Muscle of leg (tissue), 16 donors: Measurements from ENCODE around the gene MKNK1. TPM values are rescaled to one million over a fixed set of nuclear protein-coding genes. Genes with fewer than 3 reads are reported as not detected.
"Not testable (repeated sequence)": the region's sequence is repeated elsewhere in the genome, so short reads cannot be mapped to it uniquely, and the experiment has no call there.

Source experiments
- DNase-seq: peaks from one replicate; pipeline ENCODE4 v3.0.0; 2013
- H3K27ac ChIP-seq: one replicate; pipeline ENCODE4 v1.5.1; 2013; ENCODE audit warnings: mild to moderate bottlenecking, low read length, control low read depth
- H3K27me3 ChIP-seq: one replicate; pipeline ENCODE4 v1.6.1; 2013; ENCODE audit warnings: low read length; ENCODE audit not compliant: control insufficient read depth, insufficient read depth
- H3K36me3 ChIP-seq: one replicate; pipeline ENCODE4 v1.6.1; 2013; ENCODE audit warnings: low read length; ENCODE audit not compliant: control insufficient read depth, insufficient read depth
- H3K4me1 ChIP-seq: one replicate; pipeline ENCODE4 v1.6.1; 2013; ENCODE audit warnings: low read length; ENCODE audit not compliant: control insufficient read depth, insufficient read depth
- H3K4me3 ChIP-seq: one replicate; pipeline ENCODE4 v1.5.1; 2013; ENCODE audit warnings: low read length, control low read depth
- H3K9me3 ChIP-seq: replicated peaks from 2 replicates; pipeline ENCODE4 v1.6.1; 2013; ENCODE audit warnings: low read depth, low read length; ENCODE audit not compliant: control insufficient read depth
- WGBS: methylation state at CpG from one replicate; pipeline ENCODE4 v1.1.5; 2013; ENCODE audit warnings: missing lambda C conversion rate; ENCODE audit not compliant: insufficient coverage; 5-methylcytosine and 5-hydroxymethylcytosine counted together
- long read RNA-seq, 11 donors: transcript quantifications; one replicate each; lab custom pipeline, GENCODE V29; 2026
- polyA plus RNA-seq, 8 donors: library from polyadenylated mRNA; unstranded; fragments of 120-200 nt; gene quantifications; one replicate each; pipeline versions ENCODE4 v1.2.1 to v1.2.3, GENCODE V29; 2013; ENCODE audit warnings: inconsistent platforms in 1 of 8, low replicate concordance in 1 of 8; ENCODE audit not compliant: insufficient read length in 8 of 8, insufficient read depth in 1 of 8
- total RNA-seq: library from RNA; stranded (reverse); fragments of 120-200 nt; gene quantifications from one replicate; pipeline ENCODE4 v1.2.4, GENCODE V29; 2013

Gene MKNK1
- total RNA-seq = 19.3 TPM
- polyA plus RNA-seq = 10 to 100 TPM; 19.9 to 32.5 (median 28.8) TPM
- long read RNA-seq, donor 1 = 0 reads
- long read RNA-seq, donor 2 = 0 reads
- long read RNA-seq, donor 3 = 0 reads
- long read RNA-seq, donor 4 = 0 reads
- long read RNA-seq, donor 5, partial matches to known transcripts = 0 of 3 reads
- long read RNA-seq, donor 5, other reads (novel, unspliced or antisense) = 0 of 3 reads
- long read RNA-seq, donor 6, partial matches to known transcripts = 0 of 2 reads
- long read RNA-seq, donor 6, other reads (novel, unspliced or antisense) = 0 of 2 reads
- long read RNA-seq, donor 7 = 0 reads
- long read RNA-seq, donor 8, partial matches to known transcripts = 0 of 2 reads
- long read RNA-seq, donor 8, other reads (novel, unspliced or antisense) = 0 of 2 reads
- long read RNA-seq, donor 9, partial matches to known transcripts = 0 of 1 reads
- long read RNA-seq, donor 9, other reads (novel, unspliced or antisense) = 0 of 1 reads
- long read RNA-seq, donor 10, partial matches to known transcripts = 0 of 1 reads
- long read RNA-seq, donor 10, other reads (novel, unspliced or antisense) = 0 of 1 reads
- long read RNA-seq, donor 11, partial matches to known transcripts = 0 of 1 reads
- long read RNA-seq, donor 11, other reads (novel, unspliced or antisense) = 0 of 1 reads

DNA sequence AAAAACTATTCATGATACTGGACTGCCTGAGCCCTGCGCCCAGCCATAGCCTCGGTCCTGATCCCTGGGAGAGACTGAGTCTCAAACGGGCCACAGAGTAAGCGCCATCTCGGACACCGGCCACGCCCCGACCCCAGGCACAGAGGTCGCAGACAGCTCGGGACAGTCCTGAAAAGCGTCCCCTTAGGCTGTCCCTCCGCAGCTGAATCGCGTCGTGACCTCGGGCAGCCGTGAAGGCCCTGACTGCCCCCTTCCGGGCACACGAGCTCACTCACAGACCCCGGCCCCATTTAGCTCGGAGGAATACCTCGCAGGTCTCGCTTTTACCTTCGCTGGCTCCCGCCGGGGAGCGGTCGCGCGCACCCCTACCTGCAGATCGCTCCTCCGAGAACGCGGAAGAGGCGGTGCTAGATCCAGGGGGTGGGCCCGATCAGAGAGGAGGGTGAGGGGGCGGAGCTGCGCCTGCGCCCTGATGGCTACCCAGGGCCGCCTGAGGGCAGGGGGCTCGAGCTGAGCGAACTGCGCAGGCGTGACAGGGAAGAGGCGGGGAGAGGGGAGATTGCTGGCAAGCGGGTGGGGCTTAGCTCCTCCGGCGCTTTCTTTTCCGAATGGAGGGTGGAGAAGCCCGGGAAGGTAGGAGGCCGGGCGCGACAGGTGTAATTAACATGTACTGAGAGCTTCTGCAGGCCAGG is at the start of gene MKNK1:
MKNK1 (minus strand) TSS at position 411 of the 692 bp plus-strand sequence. CDS start 20,941 bp downstream, outside the sequence.
- peak; percentile 98 for DNase-seq
- H3K9me3 ChIP-seq = no peaks in the 10 kb centered on the region
- WGBS = 0% methylated on average over 48 of the region's 53 CpGs
- H3K36me3 ChIP-seq = peaks cover 19% of the 10 kb centered on the region
- H3K27ac ChIP-seq = peak within 1 kb of the TSS; percentile 59
- no peaks in the 10 kb centered on the region for H3K27me3 ChIP-seq
- peaks cover 36% of the 10 kb centered on the region for H3K4me1 ChIP-seq
- H3K4me3 ChIP-seq = peak within 1 kb of the TSS; percentile 68

DNA sequence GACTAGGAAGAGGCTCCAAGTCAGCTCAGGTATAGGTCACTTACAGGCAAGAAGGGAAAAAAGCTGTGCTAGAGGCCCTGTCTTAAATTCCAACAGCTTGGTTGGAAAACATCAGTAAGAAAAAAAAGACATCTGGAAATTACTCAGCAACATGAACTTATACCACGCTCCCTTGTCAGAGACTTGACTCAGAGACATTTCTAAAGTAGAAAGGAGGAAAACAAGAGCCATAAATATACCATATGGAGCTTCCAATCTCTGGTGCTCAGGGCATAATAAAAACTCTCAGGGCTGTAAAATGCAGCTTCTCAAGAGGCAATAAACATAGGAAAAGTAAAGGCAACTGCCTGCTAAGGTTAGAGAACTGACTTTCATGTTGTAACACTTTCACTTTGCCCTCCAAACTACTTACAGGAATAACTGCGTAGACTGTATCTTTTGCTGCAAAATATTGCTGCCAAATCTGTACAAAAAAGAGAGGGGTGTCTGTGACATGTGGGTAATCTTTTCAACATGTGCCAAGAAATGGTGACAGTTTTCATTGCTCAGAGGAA is 49.4 kb upstream of the MKNK1 start:
- Histone ChIP-seq H3K9me3 (peaks cover 16% of the 10 kb centered on the region), H3K27ac (no peak overlapping the region), H3K4me3 (no peak overlapping the region), H3K27me3 (no peaks in the 10 kb centered on the region), H3K36me3 (peaks cover 41% of the 10 kb centered on the region), H3K4me1 (no peaks in the 10 kb centered on the region)
- WGBS = no CpG with 5 or more reads among the region's 2 CpGs
- no peak for DNase-seq

DNA sequence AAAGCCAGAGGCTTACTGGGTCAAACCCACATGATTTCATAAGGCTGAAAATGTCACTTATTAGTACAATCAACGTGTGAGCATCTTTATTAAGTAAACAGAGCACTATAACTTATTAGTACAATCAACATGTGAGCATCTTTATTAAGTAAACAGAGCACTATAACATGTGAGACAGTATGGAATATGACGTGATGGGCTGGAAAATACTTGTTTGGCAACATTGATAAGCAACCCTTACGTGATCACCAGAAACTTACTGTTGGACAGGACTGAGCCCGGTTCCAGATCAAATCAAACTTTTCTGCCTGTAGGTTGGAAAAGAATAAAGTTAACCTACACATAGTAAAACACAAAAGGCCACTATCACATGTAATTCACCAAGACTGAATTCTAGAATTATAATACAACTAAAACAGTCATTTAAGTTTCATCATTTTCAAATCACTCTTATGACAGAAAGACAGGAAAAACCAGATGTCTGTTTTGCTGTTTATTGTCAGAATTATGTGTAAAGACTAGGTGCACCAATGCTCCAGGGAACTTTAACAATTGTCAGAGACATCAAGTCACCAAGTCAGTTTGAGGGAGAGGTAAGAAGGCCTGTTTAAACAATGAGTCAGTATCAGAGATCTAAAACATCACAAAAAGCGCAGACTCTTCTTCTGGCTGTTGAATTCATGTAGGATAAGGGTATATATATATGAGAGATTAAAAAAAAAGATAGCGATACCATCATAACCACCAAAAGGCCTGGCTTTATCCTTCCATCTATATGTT is 48.4 kb upstream of the MKNK1 start:
- H3K27ac ChIP-seq = no peak overlapping the region
- peaks cover 16% of the 10 kb centered on the region for H3K9me3 ChIP-seq
- no peaks in the 10 kb centered on the region for H3K4me1 ChIP-seq
- H3K4me3 ChIP-seq = no peak overlapping the region
- peaks cover 37% of the 10 kb centered on the region for H3K36me3 ChIP-seq
- WGBS = no CpG with 5 or more reads among the region's 6 CpGs
- H3K27me3 ChIP-seq = no peaks in the 10 kb centered on the region
- DNase-seq = no peak

DNA sequence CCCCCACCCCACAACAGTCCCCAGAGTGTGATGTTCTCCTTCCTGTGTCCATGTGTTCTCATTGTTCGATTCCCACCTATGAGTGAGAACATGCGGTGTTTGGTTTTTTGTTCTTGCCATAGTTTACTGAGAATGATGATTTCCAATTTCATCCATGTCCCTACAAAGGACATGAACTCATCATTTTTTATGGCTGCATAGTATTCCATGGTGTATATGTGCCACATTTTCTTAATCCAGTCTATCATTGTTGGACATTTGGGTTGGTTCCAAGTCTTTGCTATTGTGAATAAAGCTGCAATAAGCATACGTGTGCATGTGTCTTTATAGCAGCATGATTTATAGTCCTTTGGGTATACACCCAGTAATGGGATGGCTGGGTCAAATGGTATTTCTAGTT is 47.1 kb upstream of the MKNK1 start:
- peaks cover 38% of the 10 kb centered on the region for H3K36me3 ChIP-seq
- H3K27ac ChIP-seq, H3K4me3 ChIP-seq, DNase-seq, H3K4me1 ChIP-seq, H3K27me3 ChIP-seq: not testable (repeated sequence)
- no CpG with 5 or more reads among the region's 3 CpGs for WGBS
- peaks cover 16% of the 10 kb centered on the region for H3K9me3 ChIP-seq

DNA sequence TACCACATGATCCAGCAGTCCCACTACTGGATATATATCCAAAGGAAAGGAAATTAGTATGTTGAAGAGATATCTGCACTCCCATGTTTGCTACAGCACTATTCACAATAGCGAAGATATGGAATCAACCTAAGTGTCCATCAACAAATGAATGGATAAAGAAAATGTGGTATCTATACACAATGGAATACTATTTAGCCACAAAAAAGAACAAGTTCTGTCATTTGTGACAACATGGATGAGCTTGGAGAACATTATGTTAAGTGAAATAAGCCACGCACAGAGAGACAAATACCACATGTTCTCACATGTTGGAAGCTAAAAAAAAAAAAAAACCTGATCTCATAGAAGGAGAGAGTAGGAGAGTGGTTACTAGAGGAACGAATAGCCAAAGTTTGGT is 46.4 kb upstream of the MKNK1 start:
- peaks cover 34% of the 10 kb centered on the region for H3K36me3 ChIP-seq
- peaks cover 16% of the 10 kb centered on the region for H3K9me3 ChIP-seq
- no peak for DNase-seq
- H3K27ac ChIP-seq = no peak overlapping the region
- H3K4me3 ChIP-seq = no peak overlapping the region
- H3K4me1 ChIP-seq = no peaks in the 10 kb centered on the region
- no peaks in the 10 kb centered on the region for H3K27me3 ChIP-seq
- WGBS = no CpG with 5 or more reads among the region's 3 CpGs

DNA sequence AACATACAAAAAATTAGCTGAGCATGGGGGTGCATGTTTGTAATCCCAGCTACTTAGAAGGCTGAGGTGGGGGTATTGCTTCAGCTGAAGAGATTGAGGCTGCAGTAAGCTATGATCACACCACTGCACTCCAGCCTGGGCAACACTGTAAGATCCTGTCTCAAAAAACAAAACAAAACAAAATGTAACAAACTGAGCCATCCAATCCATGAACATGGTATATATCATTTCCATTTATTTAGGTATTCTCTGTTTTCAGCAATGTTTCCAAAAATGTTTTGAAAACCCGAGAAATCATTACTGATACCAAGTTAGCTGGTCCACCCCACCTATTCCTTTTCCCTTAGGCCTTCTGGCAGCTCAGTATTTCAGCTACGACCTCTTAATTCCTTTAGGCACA is 45.7 kb upstream of the MKNK1 start:
- Histone ChIP-seq H3K27me3 (no peaks in the 10 kb centered on the region), H3K27ac (no peak overlapping the region), H3K4me1 (no peaks in the 10 kb centered on the region), H3K4me3 (no peak overlapping the region), H3K36me3 (peaks cover 32% of the 10 kb centered on the region), H3K9me3 (peaks cover 16% of the 10 kb centered on the region)
- DNase-seq = no peak
- 100% methylated on average over 1 of the region's 2 CpGs for WGBS

DNA sequence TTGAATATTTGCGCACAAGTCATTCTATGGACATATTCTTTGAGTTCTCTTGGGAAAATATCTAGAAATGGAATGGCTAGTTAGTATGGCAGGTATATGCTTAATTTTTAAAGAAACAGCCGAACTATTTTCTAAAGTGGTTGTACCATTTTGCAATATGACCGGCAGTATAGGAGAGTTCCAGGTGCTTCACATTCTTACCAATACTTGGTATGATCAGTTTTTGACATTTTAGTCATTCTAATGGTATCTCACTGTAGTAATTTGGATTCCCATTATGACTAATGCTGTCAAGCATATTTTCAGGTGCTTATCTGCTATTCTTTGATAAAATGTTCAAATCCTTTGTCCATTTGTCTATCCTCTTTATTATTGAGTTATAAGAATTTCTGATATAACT is 43.5 kb upstream of the MKNK1 start:
- peaks cover 28% of the 10 kb centered on the region for H3K36me3 ChIP-seq
- 80% methylated on average over 1 of the region's 3 CpGs for WGBS
- H3K27ac ChIP-seq = no peak overlapping the region
- no peak for DNase-seq
- H3K4me1 ChIP-seq = no peaks in the 10 kb centered on the region
- H3K27me3 ChIP-seq = no peaks in the 10 kb centered on the region
- H3K9me3 ChIP-seq = peaks cover 16% of the 10 kb centered on the region
- no peak overlapping the region for H3K4me3 ChIP-seq

DNA sequence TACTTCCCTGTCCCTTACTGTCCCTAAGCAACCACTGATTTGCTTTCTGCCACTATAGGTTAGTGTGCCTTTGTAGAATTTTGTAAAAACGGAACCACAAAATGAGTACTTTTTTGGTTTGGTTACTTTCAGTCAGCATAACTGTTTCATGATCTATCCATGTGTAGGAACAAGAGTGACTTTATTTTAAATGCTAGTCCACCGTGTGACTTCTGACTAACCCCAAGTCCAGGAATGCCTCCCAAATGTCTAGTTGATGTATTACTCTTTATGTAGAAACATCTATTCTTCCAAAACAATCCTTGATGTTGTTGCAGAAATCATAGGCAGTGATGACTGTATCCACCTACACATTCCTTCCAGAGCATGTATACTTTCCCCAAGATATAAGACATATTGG is 42.8 kb upstream of the MKNK1 start:
- Histone ChIP-seq H3K4me1 (no peaks in the 10 kb centered on the region), H3K36me3 (peaks cover 27% of the 10 kb centered on the region), H3K27me3 (no peaks in the 10 kb centered on the region), H3K4me3 (no peak overlapping the region), H3K9me3 (peaks cover 16% of the 10 kb centered on the region), H3K27ac (no peak overlapping the region)
- WGBS = 100% methylated on average over 1 of the region's 2 CpGs
- no peak for DNase-seq

DNA sequence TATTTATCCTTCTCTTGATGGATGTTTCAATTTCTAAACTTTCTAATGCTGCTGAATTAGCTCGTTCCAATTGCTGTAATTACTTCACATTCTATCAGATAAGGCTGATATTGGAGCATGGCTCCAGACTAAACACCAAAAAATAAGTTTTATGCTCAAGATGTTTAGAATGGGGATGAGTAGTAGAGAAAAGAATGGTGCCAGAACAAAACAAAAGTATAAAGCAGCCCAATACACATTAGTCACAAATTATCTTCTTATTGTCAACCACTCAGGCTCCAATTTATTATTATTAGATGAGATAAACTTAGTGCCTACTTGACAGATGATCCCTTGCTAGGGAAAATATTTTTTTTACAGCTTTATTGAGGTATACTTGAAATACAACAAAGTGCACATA is 42.3 kb upstream of the MKNK1 start:
- DNase-seq = no peak
- no peaks in the 10 kb centered on the region for H3K4me1 ChIP-seq
- WGBS = no CpG with 5 or more reads among the region's 1 CpG
- H3K27ac ChIP-seq = no peak overlapping the region
- peaks cover 16% of the 10 kb centered on the region for H3K9me3 ChIP-seq
- H3K36me3 ChIP-seq = peaks cover 32% of the 10 kb centered on the region
- H3K4me3 ChIP-seq = no peak overlapping the region
- H3K27me3 ChIP-seq = no peaks in the 10 kb centered on the region
